Stimulated activated CD8-positive, alpha-beta memory T cell treated with anti-CD3 and anti-CD28 coated beads, Interleukin-12 subunit alpha, Interleukin-12 subunit beta, amount 100 ng/mL, for 24 hours (primary cell): ENCODE data around the gene PDE2A.
A peak's percentile ranks its signal among the peaks of the same experiment; 100 is the strongest.

Source experiments
- DNase-seq: peaks from one replicate; pipeline ENCODE4 v3.0.0-alpha.2; 2020; ENCODE audit errors: extremely low read depth

Gene PDE2A

DNA sequence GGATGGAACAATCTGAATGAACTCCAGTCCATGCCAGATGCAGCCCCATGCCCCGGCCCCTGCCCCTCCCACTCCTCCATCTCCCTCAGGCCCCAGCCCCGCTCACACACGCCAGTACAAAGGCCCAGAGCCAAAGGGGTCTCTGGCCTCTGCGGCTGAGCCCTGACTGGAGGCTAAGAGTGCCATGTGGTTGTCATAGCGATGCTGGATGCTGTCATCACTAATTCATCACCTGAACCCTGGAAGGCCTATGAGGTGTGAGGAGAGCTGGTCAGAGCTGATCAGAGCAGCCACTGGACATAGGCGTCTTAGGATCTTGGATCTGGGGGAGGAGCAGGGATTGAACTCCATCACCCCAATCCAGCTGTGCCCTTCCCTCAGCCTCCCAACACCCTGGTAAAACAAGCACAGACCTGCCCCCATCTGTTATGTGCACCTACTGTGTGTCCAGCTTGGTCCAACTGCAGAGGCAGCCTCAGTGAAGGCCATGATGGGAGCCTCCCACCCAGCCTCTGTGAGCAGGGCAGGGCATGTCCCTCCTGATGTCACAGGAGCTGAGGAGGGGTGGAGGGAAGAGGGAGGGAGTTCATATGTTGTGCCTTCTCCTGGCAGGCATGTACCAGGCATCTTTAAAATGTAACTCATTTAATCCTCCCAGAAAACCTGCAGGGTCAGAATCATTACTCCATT, 16.7 kb downstream of the PDE2A start:
- DNase-seq: no peak

GRCh38 chr11:72655896-72656464, 18.2 kb downstream of the PDE2A start:
- no peak for DNase-seq

GRCh38 chr11:72655014-72655413, 19.2 kb downstream of the PDE2A start:
- no peak for DNase-seq

- no peak for DNase-seq
Measured at GRCh38 chr11:72653649-72654048, 20.6 kb downstream of the PDE2A start.

DNA sequence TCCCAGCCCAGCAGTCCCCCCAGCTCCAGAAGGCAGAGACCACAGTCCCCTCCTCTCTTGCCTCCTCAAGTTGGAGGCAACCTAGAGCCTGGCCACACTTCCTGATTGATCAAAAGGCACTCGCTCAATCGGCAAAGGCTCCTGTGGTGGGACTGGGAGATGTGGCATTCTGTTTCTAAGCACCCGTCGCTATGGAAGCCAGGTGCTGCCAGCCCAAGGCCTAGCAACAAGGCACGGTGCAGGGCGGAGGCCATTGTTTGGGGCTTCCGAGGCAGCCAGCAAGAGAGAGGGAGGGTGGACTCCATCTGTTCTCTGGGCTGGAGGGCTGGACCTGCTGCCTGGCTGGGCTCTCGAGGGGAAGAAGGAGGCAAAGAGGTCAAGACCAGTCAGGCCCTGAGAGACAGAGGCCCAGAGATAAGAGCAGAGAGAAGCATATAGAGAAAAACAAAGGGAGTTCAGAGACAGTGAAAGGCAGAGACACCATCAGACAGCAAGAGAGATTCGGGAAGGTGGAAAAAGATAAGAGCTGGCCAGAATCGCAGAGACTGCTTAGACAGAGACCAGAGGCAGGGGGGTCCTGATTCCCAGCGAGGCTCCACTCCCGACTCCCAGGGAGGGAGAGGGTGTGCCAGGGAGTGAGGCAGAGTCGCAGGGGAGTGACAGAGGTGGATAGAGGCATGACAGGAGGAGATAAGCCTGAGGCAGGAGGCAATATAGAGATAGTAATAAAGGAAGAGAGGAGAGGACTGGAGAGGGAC, 21.2 kb downstream of the PDE2A start:
- no peak for DNase-seq

DNA sequence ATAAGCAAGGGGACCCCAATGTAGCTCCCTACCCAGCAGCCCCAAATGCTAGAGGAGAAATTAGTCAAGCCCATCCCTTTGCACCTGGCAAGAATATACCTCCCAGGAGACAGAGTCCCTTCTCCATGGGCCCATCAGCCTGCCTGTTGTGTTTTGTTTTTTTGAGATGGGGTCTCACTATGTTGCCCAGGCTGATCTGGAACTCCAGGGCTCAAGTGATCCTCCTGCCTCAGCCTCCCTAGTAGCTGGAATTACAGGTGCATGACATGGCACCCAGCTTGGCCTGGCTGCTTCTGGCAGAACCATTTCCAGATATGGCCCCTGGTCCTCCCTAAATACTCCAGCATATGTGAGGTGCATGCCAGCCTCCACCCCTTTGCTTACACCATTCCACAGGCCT, 22.1 kb downstream of the PDE2A start:
- DNase-seq: no peak

DNA sequence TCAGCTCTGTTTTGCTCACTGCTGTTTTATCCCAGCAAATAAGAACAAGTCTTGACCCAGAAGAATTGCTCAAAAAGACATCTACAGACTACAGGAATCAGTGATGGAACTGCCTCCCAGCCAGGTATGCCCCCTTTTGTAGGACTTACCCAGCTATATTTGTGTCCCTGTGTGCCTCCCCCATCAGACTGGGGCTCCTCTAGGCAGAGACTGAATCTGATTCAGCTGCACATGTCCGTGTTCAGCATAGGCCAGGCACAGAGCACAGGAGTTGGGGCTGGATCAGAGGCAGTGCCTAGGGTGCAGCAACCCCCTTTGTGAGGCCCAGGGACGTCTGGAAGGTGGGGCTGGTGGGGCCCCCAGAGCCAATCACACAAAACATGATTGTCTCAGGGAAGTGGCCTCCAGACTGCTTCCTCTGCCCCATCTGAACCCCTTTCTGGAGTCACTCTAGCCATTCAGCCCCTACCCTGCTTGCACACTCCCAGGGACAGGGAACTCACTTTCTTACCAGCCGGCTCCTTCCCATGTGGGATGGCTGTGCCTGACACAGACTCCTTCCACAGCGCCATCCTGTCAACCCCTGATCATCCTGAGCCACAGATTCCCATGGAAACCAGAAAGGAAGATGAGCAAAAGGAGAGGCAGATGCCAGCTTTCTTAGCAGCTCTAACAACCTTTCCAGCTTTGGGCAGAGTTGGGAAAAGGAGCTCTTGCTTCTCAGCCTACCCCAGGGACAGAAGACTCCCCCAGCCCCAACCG, 24.8 kb downstream of the PDE2A start:
- DNase-seq: no peak

DNA sequence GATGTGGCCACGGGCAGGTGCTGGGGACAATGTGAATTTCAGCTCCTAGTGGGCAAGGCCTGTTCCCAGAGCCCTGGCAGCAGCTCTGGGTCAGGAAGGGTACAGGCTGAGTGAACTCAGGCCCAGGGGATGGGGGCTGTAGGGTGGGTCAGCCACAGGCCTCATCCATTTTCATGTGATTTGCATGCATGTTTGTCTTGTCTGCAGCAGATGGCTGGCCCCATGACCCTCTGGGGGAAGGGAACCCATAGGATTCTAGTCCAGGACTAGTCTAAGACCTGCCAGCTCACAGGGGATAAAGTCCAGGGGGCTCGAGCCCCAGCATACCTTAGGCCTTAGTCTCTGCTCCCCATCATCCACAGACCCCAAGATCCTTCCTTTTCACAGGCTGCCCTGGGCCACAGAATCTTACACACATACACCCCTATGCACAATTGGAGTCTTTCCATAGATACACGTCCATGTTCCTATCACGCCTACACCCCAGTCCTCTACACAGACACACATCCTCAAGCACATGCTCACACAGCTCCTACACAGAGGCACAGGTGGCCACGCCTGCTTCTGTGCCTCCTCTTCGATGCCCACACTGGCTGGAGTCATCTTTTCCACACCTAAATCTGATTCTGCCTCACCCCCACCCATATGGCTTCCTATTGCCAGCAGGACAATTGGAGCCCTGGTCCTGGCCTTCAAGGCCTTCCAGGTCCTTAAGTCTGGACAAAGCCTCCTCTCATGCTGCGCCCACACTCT, 25.7 kb downstream of the PDE2A start:
- DNase-seq: no peak

DNA sequence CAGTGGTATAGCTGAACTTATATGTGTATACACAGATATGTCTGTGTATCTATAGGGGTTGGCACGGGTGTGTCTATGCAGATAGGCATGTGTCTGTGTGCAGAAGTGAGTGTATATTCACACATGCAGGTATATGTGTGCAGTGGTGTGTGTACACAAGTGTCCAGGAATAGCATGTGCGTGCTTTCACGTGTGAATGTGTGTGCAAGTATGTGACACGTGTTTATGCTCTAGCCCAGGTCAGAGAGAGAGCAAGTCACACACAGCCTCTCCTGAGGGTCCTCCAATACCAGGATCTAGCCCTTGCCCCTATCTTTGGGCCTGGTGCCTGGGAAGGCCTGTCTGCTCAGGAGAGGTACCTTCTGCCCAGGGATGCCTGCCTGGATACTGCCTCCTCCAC, 26.3 kb downstream of the PDE2A start:
- DNase-seq: no peak

- no peak for DNase-seq
Measured at GRCh38 chr11:72646472-72646871, 27.8 kb downstream of the PDE2A start.

DNA sequence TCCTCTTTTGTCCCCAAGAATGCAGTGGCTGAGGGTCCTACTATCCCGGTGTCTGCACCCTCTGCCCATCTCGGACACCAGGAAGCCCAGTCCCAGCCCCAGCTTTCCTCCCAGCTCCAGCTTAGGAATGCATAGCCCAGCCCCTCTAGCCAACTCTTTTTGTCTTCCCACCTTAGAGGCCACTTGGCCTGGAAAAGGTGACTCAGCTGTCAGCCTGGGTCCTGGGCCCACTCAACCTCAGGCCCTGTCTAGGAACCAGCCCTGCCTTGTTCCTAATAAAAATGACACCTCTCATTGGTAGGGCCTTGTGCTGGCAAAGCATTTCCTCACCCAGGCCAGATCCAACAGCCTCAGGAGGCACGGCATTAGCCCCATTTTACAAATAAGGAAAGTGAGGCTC, 28.2 kb downstream of the PDE2A start:
- no peak for DNase-seq

GRCh38 chr11:72643547-72643946, 30.7 kb downstream of the PDE2A start:
- DNase-seq: no peak

DNA sequence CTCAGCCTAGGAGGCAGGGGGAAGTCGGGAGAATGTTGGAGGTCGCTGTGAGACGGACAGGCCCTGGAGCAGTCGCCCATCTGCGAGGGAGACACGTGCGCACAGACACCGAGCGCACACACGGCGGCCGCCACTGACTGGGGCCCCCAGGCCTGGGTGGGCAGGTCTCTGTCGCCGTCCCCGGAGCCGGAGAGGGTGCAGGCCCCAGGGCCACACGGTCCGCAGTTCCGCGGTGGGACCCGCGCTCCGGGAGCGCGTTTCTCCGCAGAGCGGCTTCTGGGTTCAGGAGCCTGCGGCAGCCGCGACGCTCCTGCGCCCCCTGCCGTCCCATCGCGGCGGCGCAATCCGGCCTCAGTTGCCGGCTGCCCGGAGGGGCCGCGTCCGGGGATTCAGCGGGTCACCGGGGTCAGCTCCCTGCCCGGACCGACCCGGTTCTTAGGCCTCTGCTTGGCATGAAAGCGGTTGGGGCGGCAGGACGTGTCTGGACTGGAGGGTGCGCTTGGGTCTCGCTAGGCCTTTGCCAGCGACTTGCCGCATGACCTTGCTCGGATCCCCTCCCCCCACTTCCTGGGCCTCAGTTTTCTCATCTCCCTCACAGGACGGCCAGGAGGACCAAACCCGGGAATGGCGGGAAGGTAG, 31.2 kb downstream of the PDE2A start:
- peak; percentile 16 for DNase-seq

GRCh38 chr11:72642043-72642883, 32.0 kb downstream of the PDE2A start:
- DNase-seq: no peak

- no peak for DNase-seq
Measured at GRCh38 chr11:72641522-72642042, 32.6 kb downstream of the PDE2A start.

DNA sequence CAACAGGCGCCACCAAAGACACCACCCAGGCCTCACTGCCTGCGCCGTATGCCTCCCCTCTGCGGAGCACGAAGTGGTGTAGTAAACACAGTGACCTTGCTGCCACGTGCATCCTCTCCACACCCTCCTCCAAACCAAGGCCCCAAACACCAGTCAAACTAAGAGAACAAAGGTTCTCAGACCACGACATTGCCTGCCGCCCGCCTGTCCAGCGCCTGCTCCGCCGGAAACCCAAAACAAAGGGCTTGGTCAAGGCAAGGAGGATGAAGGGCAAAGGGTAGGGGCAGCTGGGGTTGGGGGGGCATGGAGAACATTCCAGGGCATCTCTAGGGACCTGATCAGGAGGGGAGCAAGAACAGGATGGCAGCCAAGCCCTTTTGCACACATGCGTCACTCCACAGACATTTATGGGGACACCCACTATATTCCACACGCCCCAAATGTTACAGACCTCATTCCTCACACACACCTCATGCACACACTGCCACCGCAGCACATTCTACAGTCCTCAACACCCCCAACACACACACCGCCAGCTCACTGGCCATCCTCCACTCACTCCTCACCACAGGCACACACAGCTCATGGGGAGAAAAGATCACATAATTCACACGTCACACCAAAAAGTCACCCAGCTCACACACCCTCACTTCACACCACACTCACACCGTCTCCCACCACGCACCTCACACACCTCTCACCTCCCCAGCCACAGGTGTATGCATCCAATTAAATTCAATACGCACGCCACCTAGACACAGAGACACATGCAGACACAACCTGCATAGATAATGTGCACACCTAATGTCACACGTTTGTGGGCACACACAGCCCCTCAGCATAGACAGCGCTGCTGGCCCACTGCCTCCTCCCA, 34.5 kb downstream of the PDE2A start:
- DNase-seq: no peak

DNA sequence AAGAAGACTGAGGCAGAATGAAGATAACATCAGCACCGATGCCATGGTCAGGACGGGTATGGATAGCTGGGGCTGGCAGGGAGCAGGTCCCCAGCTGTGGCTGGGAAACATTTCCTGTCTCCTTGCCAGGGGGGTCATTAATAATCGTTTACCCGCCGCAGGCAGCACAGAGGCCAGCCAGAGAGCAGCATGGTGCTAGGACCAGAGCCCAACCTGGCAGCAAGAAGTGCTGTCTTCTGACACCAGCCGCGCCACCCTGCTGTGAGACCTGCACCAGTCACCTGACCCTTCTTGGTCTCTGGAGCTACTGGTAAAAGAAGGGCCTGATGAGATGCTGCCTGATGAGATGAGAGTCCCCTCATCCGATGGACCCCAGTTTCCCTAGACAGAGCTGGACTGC, 36.3 kb downstream of the PDE2A start:
- DNase-seq: no peak

- no peak for DNase-seq
Measured at GRCh38 chr11:72637198-72637597, 37.0 kb downstream of the PDE2A start.

DNA sequence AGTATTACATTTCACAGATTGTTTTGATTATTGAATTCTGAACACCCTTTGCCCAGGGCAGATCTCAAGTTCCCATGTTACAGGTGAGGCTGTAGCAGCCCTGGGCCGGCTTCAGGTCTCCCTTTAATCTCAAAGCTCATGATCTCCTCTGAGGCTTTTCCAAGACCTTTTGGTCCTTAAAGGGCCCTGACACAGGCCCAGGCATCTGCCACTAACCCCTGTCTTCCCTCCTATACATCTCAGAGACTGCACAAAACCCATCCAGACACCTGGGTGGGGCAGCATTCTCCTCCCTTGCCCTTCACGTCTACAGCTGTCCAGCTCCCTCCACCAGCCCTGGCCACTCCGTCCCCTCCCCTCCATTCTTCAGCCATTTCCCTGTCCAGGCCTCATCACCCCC, 37.8 kb downstream of the PDE2A start:
- no peak for DNase-seq
